HFFc6 (cell line): ENCODE data around the gene KRTAP2-3. TPM values are rescaled to one million over a fixed set of nuclear protein-coding genes. Genes with fewer than 3 reads are reported as not detected.
"Not testable (repeated sequence)": the region's sequence is repeated elsewhere in the genome, so short reads cannot be mapped to it uniquely, and the experiment has no call there.

Source experiments
- DNase-seq: peaks from one replicate; pipeline ENCODE4 v3.0.0-alpha.2; 2018
- H3K27ac Mint-ChIP-seq: 2 replicates; pipeline ENCODE4 v1.8.0; 2020; ENCODE audit warnings: mild to moderate bottlenecking, mixed read lengths
- H3K27me3 Mint-ChIP-seq: 2 replicates; pipeline ENCODE4 v1.8.0; 2021; ENCODE audit warnings: mild to moderate bottlenecking, moderate library complexity, mixed read lengths; ENCODE audit not compliant: insufficient read depth
- H3K36me3 Mint-ChIP-seq: 2 replicates; pipeline ENCODE4 v1.8.0; 2021; ENCODE audit warnings: low read depth, mixed read lengths
- H3K4me1 Mint-ChIP-seq: 2 replicates; pipeline ENCODE4 v1.8.0; 2020; ENCODE audit warnings: low read depth, mixed read lengths
- H3K4me3 Mint-ChIP-seq: 2 replicates; pipeline ENCODE4 v1.8.0; 2020; ENCODE audit warnings: mild to moderate bottlenecking, moderate library complexity, mixed read lengths
- H3K9me3 Mint-ChIP-seq: 2 replicates; pipeline ENCODE4 v1.8.0; 2020; ENCODE audit warnings: mild to moderate bottlenecking, mixed read lengths
- total RNA-seq, 6 experiments: library from RNA; stranded (reverse); fragmentation: NEBNext Ultra II Directional; extraction: Animal tissue kit (Norgen Biotek cat#: 25700); gene quantifications; 2 replicates in 1 of 6; 3 replicates in 5 of 6; pipeline ENCODE4 v1.2.3, GENCODE V29; 2021
- TF ChIP-seq, protein P1 (sequence below): fragments of 200-600 bp; sonication (generic); IDR thresholded peaks from 2 replicates; pipeline ENCODE4 v1.5.0; 2021; ENCODE audit warnings: antibody characterized with exemption, mild to moderate bottlenecking

KRTAP2-3 gene
- total RNA-seq, 6 experiments from 2014 or later: 30.3 to 105 (median 44.4) TPM

- H3K9me3 Mint-ChIP-seq: no peaks in the 10 kb centered on the region
- peaks cover 5% of the 10 kb centered on the region for H3K36me3 Mint-ChIP-seq
- TF ChIP-seq, protein P1, sequence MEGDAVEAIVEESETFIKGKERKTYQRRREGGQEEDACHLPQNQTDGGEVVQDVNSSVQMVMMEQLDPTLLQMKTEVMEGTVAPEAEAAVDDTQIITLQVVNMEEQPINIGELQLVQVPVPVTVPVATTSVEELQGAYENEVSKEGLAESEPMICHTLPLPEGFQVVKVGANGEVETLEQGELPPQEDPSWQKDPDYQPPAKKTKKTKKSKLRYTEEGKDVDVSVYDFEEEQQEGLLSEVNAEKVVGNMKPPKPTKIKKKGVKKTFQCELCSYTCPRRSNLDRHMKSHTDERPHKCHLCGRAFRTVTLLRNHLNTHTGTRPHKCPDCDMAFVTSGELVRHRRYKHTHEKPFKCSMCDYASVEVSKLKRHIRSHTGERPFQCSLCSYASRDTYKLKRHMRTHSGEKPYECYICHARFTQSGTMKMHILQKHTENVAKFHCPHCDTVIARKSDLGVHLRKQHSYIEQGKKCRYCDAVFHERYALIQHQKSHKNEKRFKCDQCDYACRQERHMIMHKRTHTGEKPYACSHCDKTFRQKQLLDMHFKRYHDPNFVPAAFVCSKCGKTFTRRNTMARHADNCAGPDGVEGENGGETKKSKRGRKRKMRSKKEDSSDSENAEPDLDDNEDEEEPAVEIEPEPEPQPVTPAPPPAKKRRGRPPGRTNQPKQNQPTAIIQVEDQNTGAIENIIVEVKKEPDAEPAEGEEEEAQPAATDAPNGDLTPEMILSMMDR: no peak
- DNase-seq: peak; percentile 43
- 0 out of 2 replicates have a peak, but pooled peaks cover 3% of the 10 kb centered on the region for H3K27me3 Mint-ChIP-seq
- no peak overlapping the region for H3K4me3 Mint-ChIP-seq
- H3K27ac Mint-ChIP-seq: peak overlapping the region; percentile 83
- H3K4me1 Mint-ChIP-seq: peaks cover 56% of the 10 kb centered on the region
Observed at GRCh38 chr17:41067281-41067680, 7.4 kb upstream of the KRTAP2-3 start.

GRCh38 chr17:41065829-41066624 lies 6.1 kb upstream of the KRTAP2-3 start, which contains the start of gene KRTAP2-4:
TSS of gene KRTAP2-4 (minus strand) at chr17:41065879. CDS start at chr17:41065845, 34 bp downstream.
- Mint-ChIP-seq H3K4me3 (no peak within 1 kb of the TSS), H3K27me3 (peaks cover 4% of the 10 kb centered on the region), H3K9me3 (no peaks in the 10 kb centered on the region), H3K27ac (peak within 1 kb of the TSS; percentile 83), H3K36me3 (peaks cover 5% of the 10 kb centered on the region), H3K4me1 (peaks cover 68% of the 10 kb centered on the region)
- DNase-seq: peak; percentile 90
- TF ChIP-seq, protein P1: no peak

GRCh38 chr17:41065016-41065689 lies 5.2 kb upstream of the KRTAP2-3 start:
- H3K4me3 Mint-ChIP-seq, H3K36me3 Mint-ChIP-seq, H3K9me3 Mint-ChIP-seq, H3K27me3 Mint-ChIP-seq, DNase-seq: not testable (repeated sequence)
- peaks cover 77% of the 10 kb centered on the region for H3K4me1 Mint-ChIP-seq
- H3K27ac Mint-ChIP-seq: peak overlapping the region; percentile 38; the same call in 1 of the 2 replicates

GRCh38 chr17:41064301-41064700 lies 4.4 kb upstream of the KRTAP2-3 start:
- peaks cover 5% of the 10 kb centered on the region for H3K36me3 Mint-ChIP-seq
- peaks cover 6% of the 10 kb centered on the region for H3K27me3 Mint-ChIP-seq
- H3K9me3 Mint-ChIP-seq: no peaks in the 10 kb centered on the region
- H3K4me1 Mint-ChIP-seq: peaks cover 84% of the 10 kb centered on the region
- TF ChIP-seq, protein P1: no peak
- no peak for DNase-seq
- H3K27ac Mint-ChIP-seq: peak overlapping the region; percentile 93
- no peak overlapping the region for H3K4me3 Mint-ChIP-seq

GRCh38 chr17:41063449-41063848 lies 3.5 kb upstream of the KRTAP2-3 start:
- Mint-ChIP-seq H3K4me3 (no peak overlapping the region; the same call in 1 of the 2 replicates), H3K36me3 (peaks cover 5% of the 10 kb centered on the region), H3K27ac (peak overlapping the region; percentile 93), H3K27me3 (peaks cover 6% of the 10 kb centered on the region), H3K9me3 (no peaks in the 10 kb centered on the region), H3K4me1 (peaks cover 93% of the 10 kb centered on the region)
- TF ChIP-seq, protein P1: no peak
- no peak for DNase-seq

DNA sequence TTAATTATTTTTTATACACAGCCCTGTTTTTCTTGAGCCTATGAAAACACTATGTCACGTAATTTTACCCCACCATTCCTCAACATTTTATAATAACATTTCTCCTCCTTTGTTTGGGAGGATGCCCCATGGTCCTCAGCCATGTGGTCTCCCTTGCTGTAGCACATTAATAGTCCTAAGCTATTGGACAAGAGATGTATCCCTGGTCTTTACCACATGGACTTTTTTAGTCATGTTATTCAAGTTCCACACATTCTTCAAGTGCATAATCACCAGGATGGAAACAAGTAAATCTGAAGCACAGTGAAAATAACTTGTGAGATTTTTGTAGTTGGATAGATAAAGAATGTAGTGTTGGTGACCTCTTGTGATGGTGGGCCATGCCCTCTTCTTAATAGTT lies 2.0 kb upstream of the KRTAP2-3 start:
- H3K27ac Mint-ChIP-seq: peak overlapping the region; percentile 93
- TF ChIP-seq, protein P1: peak; percentile 19; the same call in 1 of the 2 replicates
- DNase-seq: peak; percentile 93
- peak overlapping the region; percentile 21; the same call in 1 of the 2 replicates for H3K4me3 Mint-ChIP-seq
- H3K36me3 Mint-ChIP-seq: peaks cover 13% of the 10 kb centered on the region
- H3K4me1 Mint-ChIP-seq: peaks cover 92% of the 10 kb centered on the region
- no peaks in the 10 kb centered on the region for H3K9me3 Mint-ChIP-seq
- H3K27me3 Mint-ChIP-seq: peaks cover 6% of the 10 kb centered on the region

- H3K4me1 Mint-ChIP-seq: peaks cover 88% of the 10 kb centered on the region
Observed at GRCh38 chr17:41059276-41060051, 450 bp downstream of the KRTAP2-3 start.

More at GRCh38 chr17:41059276-41060051, 450 bp downstream of the KRTAP2-3 start:
- peak; percentile 84 for DNase-seq
- peak overlapping the region; percentile 93 for H3K27ac Mint-ChIP-seq
- H3K36me3 Mint-ChIP-seq, H3K9me3 Mint-ChIP-seq, H3K27me3 Mint-ChIP-seq: not testable (repeated sequence)
- peak overlapping the region; percentile 75 for H3K4me3 Mint-ChIP-seq
